SK-N-SH treated with all-trans-retinoic acid at 6 μM for 48 hours (cell line): ENCODE results near the gene NRXN3.

ENCODE experiments used
- ARNTL ChIP-seq: fragments of 450-650 bp; formaldehyde crosslinking; IDR thresholded peaks from 2 replicates; pipeline ENCODE4 v1.5.0; 2020; ENCODE audit warnings: low read depth, mild to moderate bottlenecking, moderate library complexity, borderline replicate concordance
- BACH2 ChIP-seq: fragments of 250-450 bp; sonication (Bioruptor Pico); IDR thresholded peaks from 2 replicates; pipeline ENCODE4 v1.9.0; 2021; ENCODE audit warnings: mild to moderate bottlenecking, borderline replicate concordance
- CSDC2 ChIP-seq: fragments of 250-450 bp; sonication (Bioruptor Pico); IDR thresholded peaks from 2 replicates; pipeline ENCODE4 v1.5.0; 2020; ENCODE audit warnings: mild to moderate bottlenecking, moderate library complexity
- ESRRG ChIP-seq: fragments of 250-450 bp; sonication (Bioruptor Pico); IDR thresholded peaks from 2 replicates; pipeline ENCODE4 v1.6.1; 2021; ENCODE audit warnings: mild to moderate bottlenecking
- RARB ChIP-seq: fragments of 250-450 bp; sonication (Bioruptor Pico); IDR thresholded peaks from 2 replicates; pipeline ENCODE4 v1.8.0; 2021; ENCODE audit warnings: mild to moderate bottlenecking, moderate library complexity
- SNAI2 ChIP-seq: fragments of 250-450 bp; sonication (Bioruptor Pico); IDR thresholded peaks from 2 replicates; pipeline ENCODE4 v1.5.0; 2020; ENCODE audit warnings: mild to moderate bottlenecking, moderate library complexity
- ZNF565 ChIP-seq: fragments of 450-650 bp; formaldehyde crosslinking; conservative IDR thresholded peaks from 2 replicates; pipeline ENCODE4 v1.5.0; 2020; ENCODE audit warnings: low read depth, mild to moderate bottlenecking, moderate library complexity

DNA sequence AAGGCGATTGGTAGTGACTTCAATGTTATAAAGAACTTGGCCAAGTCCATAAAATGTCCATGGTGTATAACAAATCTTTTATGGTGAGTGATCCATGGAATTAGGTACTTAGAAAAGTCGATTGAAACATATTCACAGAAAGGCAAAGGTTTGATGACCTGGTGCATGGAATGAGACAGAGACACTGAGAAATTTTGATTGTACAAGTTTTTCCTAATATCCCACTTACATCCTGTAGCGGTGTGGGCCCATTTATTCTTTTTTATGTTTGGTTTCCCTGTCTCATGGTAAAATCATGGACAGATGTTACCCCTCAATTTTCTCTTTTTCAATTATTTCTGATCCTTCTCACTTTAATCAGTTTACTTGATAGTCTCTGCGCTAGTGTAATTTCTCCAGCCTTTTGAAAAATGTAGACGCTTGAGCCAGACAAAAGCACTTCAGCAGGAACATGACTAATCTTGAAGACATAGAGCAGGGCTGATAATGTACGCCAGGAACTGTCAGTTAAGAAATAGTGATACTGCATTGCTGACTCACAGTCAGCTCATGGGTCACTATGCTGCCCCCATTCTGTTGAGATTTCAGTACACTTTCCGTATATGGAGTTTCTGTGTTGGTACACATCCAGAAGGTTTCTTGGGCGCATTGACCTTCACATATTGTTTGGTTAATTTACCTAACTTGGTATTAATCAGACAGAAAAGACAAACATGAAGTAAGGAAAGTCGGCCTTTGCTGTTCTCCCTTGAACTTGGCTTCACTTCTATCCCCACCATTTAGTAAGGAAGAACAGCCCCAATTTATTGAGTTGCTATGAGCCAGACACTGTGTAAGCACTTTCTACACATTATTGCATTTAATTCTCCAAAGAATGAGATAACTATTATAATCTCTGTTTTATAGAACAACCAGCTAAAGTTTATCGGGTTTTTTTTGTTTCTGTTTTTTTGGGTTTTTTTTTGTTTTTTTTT is 1199.5 kb downstream of the NRXN3 start:
- TF ChIP-seq ZNF565 (no peak), SNAI2 (CRISPR knock-in tag) (no peak), BACH2 (CRISPR knock-in tag) (no peak), RARB (CRISPR knock-in tag) (peak; percentile 66; the same call in 1 of the 2 replicates), ESRRG (no peak), ARNTL (CRISPR knock-in tag) (no peak), CSDC2 (CRISPR knock-in tag) (no peak)
